Measurements from ENCODE around the gene DGCR8.

DGCR8 gene

GRCh38 chr22:20043057-20043996 lies 36.7 kb upstream of the DGCR8 start:
- no peak for DNase-seq (ENCODE audit: low read depth)
- TF ChIP-seq CTCF (IDR thresholded peaks at IDR 0.05; ENCODE audit: control insufficient read depth, insufficient read depth, low read depth, low read length, missing control alignments): no peak
- H3K4me3 ChIP-seq (ENCODE audit: control insufficient read depth, low read depth, low read length): no peak overlapping the region

DNA sequence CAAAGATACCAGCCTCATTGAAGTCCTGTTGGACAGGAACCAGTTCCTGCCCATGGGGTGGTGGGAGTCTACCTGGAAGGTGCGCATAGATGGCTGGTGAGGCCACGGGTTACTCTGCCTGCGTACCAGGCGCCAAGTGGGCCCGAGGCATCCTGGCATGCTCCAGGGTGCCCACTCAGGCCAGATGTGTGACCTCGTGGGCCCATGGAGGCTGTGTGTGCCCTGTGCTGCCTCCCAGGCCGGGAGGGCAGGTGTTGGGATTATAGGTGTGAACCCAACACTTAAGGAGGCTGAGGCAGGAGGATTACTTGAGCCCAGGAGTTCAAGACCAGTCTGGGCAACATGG lies 36.1 kb upstream of the DGCR8 start:
- H3K4me3 ChIP-seq (ENCODE audit: control insufficient read depth, low read depth, low read length): no peak overlapping the region
- no peak for TF ChIP-seq CTCF (IDR thresholded peaks at IDR 0.05; ENCODE audit: control insufficient read depth, insufficient read depth, low read depth, low read length, missing control alignments)
- no peak for DNase-seq (ENCODE audit: low read depth)

DNA sequence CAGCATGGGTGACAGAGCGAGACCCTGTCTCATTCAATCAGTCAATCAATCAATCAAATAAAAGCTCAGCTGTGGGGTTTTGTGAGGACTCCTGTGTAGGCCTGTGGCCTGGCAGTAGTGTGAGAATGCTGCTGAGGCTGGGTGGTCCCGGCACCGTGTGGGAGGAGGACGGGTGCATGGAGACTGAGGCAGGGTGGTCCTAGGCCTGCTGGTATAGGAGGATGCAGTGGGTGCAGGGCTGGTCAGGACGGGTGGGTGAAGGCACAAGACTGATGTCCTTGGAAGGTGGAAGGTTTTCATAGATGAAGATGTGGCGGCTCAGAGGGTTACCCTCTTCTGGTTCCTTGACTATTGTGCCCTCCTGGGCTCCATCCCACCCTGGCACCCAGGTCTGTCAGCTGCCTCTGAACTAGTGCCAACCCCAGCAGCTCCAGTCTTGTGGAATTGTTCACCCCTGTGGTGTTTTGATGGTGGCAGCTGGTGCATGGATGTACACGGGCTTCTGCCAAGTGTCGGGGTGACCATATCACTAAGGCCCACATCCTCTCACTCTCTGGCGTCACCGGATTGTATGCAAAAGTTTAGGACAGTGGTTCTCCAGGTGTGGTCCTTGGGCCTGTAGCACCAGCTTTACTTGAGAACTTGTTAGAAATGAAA lies 35.4 kb upstream of the DGCR8 start:
- no peak for DNase-seq (ENCODE audit: low read depth)
- H3K4me3 ChIP-seq (ENCODE audit: control insufficient read depth, low read depth, low read length): no peak overlapping the region
- TF ChIP-seq CTCF (IDR thresholded peaks at IDR 0.05; ENCODE audit: control insufficient read depth, insufficient read depth, low read depth, low read length, missing control alignments): no peak

DNA sequence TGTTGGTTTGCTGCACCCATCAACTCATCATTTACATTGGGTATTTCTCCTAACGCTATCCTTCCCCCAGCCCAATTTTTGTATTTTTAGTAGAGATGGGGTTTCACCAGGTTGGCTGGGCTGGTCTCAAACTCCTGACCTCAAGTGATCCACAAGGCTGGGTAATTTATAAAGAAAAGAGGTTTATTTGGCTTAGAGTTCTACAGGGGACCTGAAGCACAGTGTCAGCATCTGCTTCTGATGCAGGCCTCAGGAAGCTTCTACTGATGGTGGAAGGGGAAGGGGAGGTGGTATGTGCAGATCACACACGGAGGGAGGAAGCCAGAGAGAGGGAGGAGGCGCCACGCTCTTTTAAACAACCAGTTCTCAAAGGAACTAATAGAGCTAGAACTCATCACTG lies 33.3 kb upstream of the DGCR8 start:
- no peak for DNase-seq (ENCODE audit: low read depth)
- H3K4me3 ChIP-seq (ENCODE audit: control insufficient read depth, low read depth, low read length): no peak overlapping the region
- no peak for TF ChIP-seq CTCF (IDR thresholded peaks at IDR 0.05; ENCODE audit: control insufficient read depth, insufficient read depth, low read depth, low read length, missing control alignments)

DNA sequence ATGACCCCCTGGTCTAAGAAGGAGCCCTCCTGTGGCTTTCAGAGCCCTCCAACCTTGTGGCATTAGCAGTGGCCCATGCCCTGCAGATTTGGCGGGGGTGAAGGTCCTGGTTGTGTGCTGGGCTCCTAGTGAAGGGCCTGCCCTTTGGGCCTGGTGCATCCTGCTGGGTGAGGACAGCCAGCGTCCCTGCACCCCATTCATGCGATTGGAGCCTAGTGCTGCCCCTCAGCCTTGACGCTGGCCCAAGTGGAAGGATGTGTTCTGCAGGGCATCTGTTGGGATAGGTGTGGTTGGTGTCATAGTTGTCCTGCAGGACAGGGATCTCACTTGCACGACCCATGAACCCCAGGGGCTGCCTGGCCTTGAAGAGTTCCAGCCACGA lies 28.1 kb upstream of the DGCR8 start:
- H3K4me3 ChIP-seq (ENCODE audit: control insufficient read depth, low read depth, low read length): no peak overlapping the region
- no peak for TF ChIP-seq CTCF (IDR thresholded peaks at IDR 0.05; ENCODE audit: control insufficient read depth, insufficient read depth, low read depth, low read length, missing control alignments)
- DNase-seq (ENCODE audit: low read depth): no peak

GRCh38 chr22:20052309-20053259 lies 27.5 kb upstream of the DGCR8 start:
- no peak for TF ChIP-seq CTCF (IDR thresholded peaks at IDR 0.05; ENCODE audit: control insufficient read depth, insufficient read depth, low read depth, low read length, missing control alignments)
- no peak overlapping the region for H3K4me3 ChIP-seq (ENCODE audit: control insufficient read depth, low read depth, low read length)
- DNase-seq (ENCODE audit: low read depth): no peak
